ENCODE measurements around the gene YIPF4. TPM values are rescaled to one million over a fixed set of nuclear protein-coding genes. Genes with fewer than 3 reads are reported as not detected.

YIPF4 gene
- total RNA-seq (2021) (23.0 to 24.8 TPM (median 24.5 TPM) in 3 replicates), Bru-seq, nascent RNA (percentile 69 among the genes with signal in this experiment)
- long read RNA-seq, experiment 1, full-length matches to known transcripts = 87 of 100 reads
- long read RNA-seq, experiment 1, partial matches to known transcripts = 5 of 100 reads
- long read RNA-seq, experiment 1, other reads (novel, unspliced or antisense) = 8 of 100 reads
- long read RNA-seq, experiment 2, full-length matches to known transcripts = 21 of 43 reads
- long read RNA-seq, experiment 2, partial matches to known transcripts = 8 of 43 reads
- long read RNA-seq, experiment 2, other reads (novel, unspliced or antisense) = 14 of 43 reads
- long read RNA-seq, experiment 3, full-length matches to known transcripts = 3 of 9 reads
- long read RNA-seq, experiment 3, partial matches to known transcripts = 5 of 9 reads
- long read RNA-seq, experiment 3, other reads (novel, unspliced or antisense) = 1 of 9 reads

GRCh38 chr2:32277674-32278477, at the start of gene YIPF4:
YIPF4 (plus strand) TSS chr2:32277904; CDS start chr2:32278156, 252 bp downstream.
- Mint-ChIP-seq H3K4me1 (peaks cover 9% of the 10 kb centered on the region), H3K27ac (peak within 1 kb of the TSS; percentile 94), H3K36me3 (peaks cover 5% of the 10 kb centered on the region), H3K4me3 (peak within 1 kb of the TSS; percentile 84), H3K27me3 (ENCODE audit: low read depth) (peaks cover 13% of the 10 kb centered on the region), H3K9me3 (no peaks in the 10 kb centered on the region)
- DNase-seq (ENCODE audit: low spot score) = peak; percentile 75
- ChIA-PET CTCF (no interaction called here), POLR2A (interaction anchor here (0.5 to 0.8 kb wide), 2 partner anchors 79 to 112 kb away, joined by 3 to 4 read pairs; partner anchors contain the start of gene SLC30A6)
- peak; percentile 96 for ATAC-seq
- no peak for TF ChIP-seq USF2 (CRISPR knock-in tag; IDR thresholded peaks at IDR 0.05)
- TF ChIP-seq ZNF317 (CRISPR knock-in tag; IDR thresholded peaks at IDR 0.05; ENCODE audit: borderline replicate concordance, low read depth) = no peak
- TF ChIP-seq NFYB (CRISPR knock-in tag; conservative IDR thresholded peaks at IDR 0.05; ENCODE audit: low read depth) = peak; percentile 76
- no peak for TF ChIP-seq ZSCAN18 (CRISPR knock-in tag; IDR thresholded peaks at IDR 0.05)
- peak; percentile 45; the same call in 1 of the 2 replicates for TF ChIP-seq JUN (CRISPR knock-in tag; IDR thresholded peaks at IDR 0.05)
- 0 out of 2 replicates have a peak, but pooled peaks have one; percentile 24 for TF ChIP-seq TEAD4 (CRISPR knock-in tag; IDR thresholded peaks at IDR 0.05)
- no peak for TF ChIP-seq ATF6 (CRISPR knock-in tag; IDR thresholded peaks at IDR 0.05)
- peak; percentile 13; the same call in 1 of the 2 replicates for TF ChIP-seq SP1 (CRISPR knock-in tag; conservative IDR thresholded peaks at IDR 0.05)
- TF ChIP-seq E2F4 (CRISPR knock-in tag; IDR thresholded peaks at IDR 0.05; ENCODE audit: borderline replicate concordance, low read depth) = no peak
- no peak for TF ChIP-seq E2F1 (CRISPR knock-in tag; IDR thresholded peaks at IDR 0.05)
- peak; percentile 66; the same call in 1 of the 2 replicates for TF ChIP-seq FOXP1 (CRISPR knock-in tag; IDR thresholded peaks at IDR 0.05; ENCODE audit: borderline replicate concordance)
- no peak for TF ChIP-seq MXD4 (CRISPR knock-in tag; IDR thresholded peaks at IDR 0.05; ENCODE audit: borderline replicate concordance)
- TF ChIP-seq ZNF219 (CRISPR knock-in tag; IDR thresholded peaks at IDR 0.05; ENCODE audit: borderline replicate concordance) = 0 out of 2 replicates have a peak, but pooled peaks have one; percentile 55
- no peak for TF ChIP-seq RELA (CRISPR knock-in tag; IDR thresholded peaks at IDR 0.05; ENCODE audit: borderline replicate concordance)
- TF ChIP-seq FOXK1 (CRISPR knock-in tag; IDR thresholded peaks at IDR 0.05) = peak; percentile 100
- TF ChIP-seq ZNF121 (CRISPR knock-in tag; IDR thresholded peaks at IDR 0.05) = no peak
- TF ChIP-seq CREM (CRISPR knock-in tag; IDR thresholded peaks at IDR 0.05) = peak; percentile 55; the same call in 1 of the 2 replicates
- TF ChIP-seq GABPB1 (CRISPR knock-in tag; IDR thresholded peaks at IDR 0.05) = peak; percentile 69
- TF ChIP-seq MAX (CRISPR knock-in tag; IDR thresholded peaks at IDR 0.05) = peak; percentile 70
- peak; percentile 83 for TF ChIP-seq FOXP4 (CRISPR knock-in tag; IDR thresholded peaks at IDR 0.05)
- 0 out of 2 replicates have a peak, but pooled peaks have one; percentile 35 for TF ChIP-seq NR2C2 (CRISPR knock-in tag; IDR thresholded peaks at IDR 0.05)
- TF ChIP-seq FOXJ3 (CRISPR knock-in tag; IDR thresholded peaks at IDR 0.05; ENCODE audit: borderline replicate concordance) = no peak
- TF ChIP-seq MYBL2 (CRISPR knock-in tag; IDR thresholded peaks at IDR 0.05) = peak; percentile 28; the same call in 1 of the 2 replicates
- TF ChIP-seq PREB (CRISPR knock-in tag; IDR thresholded peaks at IDR 0.05; ENCODE audit: borderline replicate concordance) = no peak
